ENCODE measurements around the gene STIMATE.

DNA sequence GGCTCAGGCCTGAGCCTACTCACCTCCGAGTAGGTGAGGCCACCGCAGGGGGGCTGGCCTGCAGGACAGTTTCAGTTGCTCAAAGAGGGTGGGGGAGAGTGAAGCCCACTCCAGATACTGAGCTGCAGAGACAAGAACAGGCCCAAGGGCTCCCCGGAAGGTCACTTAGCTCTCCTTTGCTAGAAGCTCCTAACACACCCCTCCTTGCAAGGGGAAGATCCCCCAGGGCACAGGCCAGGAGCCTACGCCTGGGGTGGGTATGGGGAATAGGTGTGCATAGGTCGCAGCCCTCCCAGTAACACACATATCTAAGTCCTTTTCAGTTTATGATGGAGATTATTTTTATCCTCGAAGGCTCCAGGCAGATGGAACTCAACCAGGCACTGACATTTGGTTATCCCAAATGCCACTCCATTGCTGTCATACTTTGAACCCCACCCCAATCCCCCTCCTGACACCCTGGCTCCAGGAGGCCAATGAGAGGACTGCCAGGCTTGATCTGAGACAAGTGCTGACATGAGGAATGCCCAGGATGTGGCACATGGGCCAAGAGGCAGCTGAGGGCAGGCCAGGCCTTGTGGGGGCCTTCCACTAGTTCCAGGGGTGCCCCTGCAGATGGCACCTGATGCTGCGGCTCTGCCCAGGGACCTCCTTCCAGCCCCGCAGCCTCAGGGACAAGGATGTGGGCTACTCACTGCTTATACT is 61.4 kb downstream of the STIMATE start:
- no peak for TF ChIP-seq EZH2 (IDR thresholded peaks at IDR 0.05; ENCODE audit: borderline replicate concordance, insufficient read depth, low read length, poor library complexity, severe bottlenecking)
- TF ChIP-seq EP300 (conservative IDR thresholded peaks at IDR 0.05; ENCODE audit: poor library complexity, severe bottlenecking), result no peak
- TF ChIP-seq CTCF (IDR thresholded peaks at IDR 0.05; ENCODE audit: poor library complexity, severe bottlenecking), result no peak
- no peak for TF ChIP-seq TAF1 (IDR thresholded peaks at IDR 0.05; ENCODE audit: low read depth)
- TF ChIP-seq MXI1 (conservative IDR thresholded peaks at IDR 0.05; ENCODE audit: poor library complexity, severe bottlenecking), result no peak
- no peak for TF ChIP-seq RAD21 (conservative IDR thresholded peaks at IDR 0.05)
- no peak for TF ChIP-seq REST (IDR thresholded peaks at IDR 0.05; ENCODE audit: borderline replicate concordance)
- TF ChIP-seq POLR2AphosphoS5 (IDR thresholded peaks at IDR 0.05), result no peak

Measured in neural cell (in vitro differentiated cells).